Spleen (tissue), 7 donors: Measurements from ENCODE around the gene WDFY2.

Experiments used
- POLR2A ChIP-seq, 3 donors: fragments of 450-650 bp; IDR thresholded peaks; one replicate each; pipeline ENCODE4 v1.5.1; 2017; ENCODE audit warnings: antibody characterized with exemption in 3 of 3, mild to moderate bottlenecking in 1 of 3
- POLR2AphosphoS5 ChIP-seq, 3 donors: sonication (generic); formaldehyde crosslinking; IDR thresholded peaks; one replicate each; pipeline ENCODE4 v1.5.1; 2017; ENCODE audit warnings: antibody characterized with exemption in 3 of 3
- TF ChIP-seq, protein P1 (sequence below), 11 experiments: fragments of 200-600 bp in 7 of 11; fragments of 450-650 bp in 4 of 11; sonication (generic) in 4 of 11; IDR thresholded peaks in 8 of 11; conservative IDR thresholded peaks in 3 of 11; 1 replicate in 7 of 11; 2 replicates in 4 of 11; pipeline versions ENCODE4 v1.4.0 to v1.8.0; 2016 to 2021; ENCODE audit warnings: antibody characterized with exemption in 11 of 11, inconsistent platforms in 4 of 11, mild to moderate bottlenecking in 1 of 11
- donor health status: DM: no; HTN: no; CAD: no; lungs with moderate emphysema.
- donor health status: DM: no; HTN: no; CAD: no.
- donor health status: DM: no; HTN: no; CAD: no.

DNA sequence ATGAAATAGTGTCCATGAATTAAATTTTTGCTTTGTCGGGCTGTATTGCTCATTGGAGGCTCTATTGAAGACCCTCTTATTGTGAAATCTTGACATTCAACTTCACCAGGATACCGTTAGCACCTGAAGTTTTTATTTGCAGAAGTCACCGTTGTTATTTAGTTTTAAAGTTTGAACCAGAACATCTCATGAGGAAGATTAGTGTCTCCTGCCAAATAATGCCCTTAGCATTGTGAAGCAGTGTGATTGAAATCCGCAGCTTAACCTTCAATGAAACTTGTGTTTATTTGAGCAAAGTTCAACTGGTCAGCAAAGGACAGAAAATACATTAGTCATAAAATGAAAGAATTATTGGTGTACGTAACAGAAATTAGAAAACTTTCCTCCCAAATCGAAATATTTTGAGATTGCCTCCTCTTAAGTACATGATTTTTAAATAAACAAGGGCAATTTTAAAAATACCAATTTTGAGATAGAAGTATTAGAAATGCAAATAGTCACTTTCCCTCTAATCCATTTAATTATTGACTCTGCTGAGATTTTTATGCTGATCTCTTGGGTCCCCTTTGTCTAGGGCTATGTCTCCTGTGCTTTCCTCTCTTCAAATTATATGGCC, 84.4 kb downstream of the WDFY2 start:
- TF ChIP-seq, protein P1, sequence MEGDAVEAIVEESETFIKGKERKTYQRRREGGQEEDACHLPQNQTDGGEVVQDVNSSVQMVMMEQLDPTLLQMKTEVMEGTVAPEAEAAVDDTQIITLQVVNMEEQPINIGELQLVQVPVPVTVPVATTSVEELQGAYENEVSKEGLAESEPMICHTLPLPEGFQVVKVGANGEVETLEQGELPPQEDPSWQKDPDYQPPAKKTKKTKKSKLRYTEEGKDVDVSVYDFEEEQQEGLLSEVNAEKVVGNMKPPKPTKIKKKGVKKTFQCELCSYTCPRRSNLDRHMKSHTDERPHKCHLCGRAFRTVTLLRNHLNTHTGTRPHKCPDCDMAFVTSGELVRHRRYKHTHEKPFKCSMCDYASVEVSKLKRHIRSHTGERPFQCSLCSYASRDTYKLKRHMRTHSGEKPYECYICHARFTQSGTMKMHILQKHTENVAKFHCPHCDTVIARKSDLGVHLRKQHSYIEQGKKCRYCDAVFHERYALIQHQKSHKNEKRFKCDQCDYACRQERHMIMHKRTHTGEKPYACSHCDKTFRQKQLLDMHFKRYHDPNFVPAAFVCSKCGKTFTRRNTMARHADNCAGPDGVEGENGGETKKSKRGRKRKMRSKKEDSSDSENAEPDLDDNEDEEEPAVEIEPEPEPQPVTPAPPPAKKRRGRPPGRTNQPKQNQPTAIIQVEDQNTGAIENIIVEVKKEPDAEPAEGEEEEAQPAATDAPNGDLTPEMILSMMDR (IDR thresholded peaks at IDR 0.05 in 8 of 11, conservative IDR thresholded peaks at IDR 0.05 in 3 of 11) = no peak
- TF ChIP-seq POLR2A (IDR thresholded peaks at IDR 0.05) (no peak), POLR2AphosphoS5 (IDR thresholded peaks at IDR 0.05) (no peak)
